Mucosa of descending colon (tissue), 3 donors: Measurements from ENCODE around the gene MAML2. TPM values are rescaled to one million over a fixed set of nuclear protein-coding genes. Genes with fewer than 3 reads are reported as not detected.

Source experiments
- ATAC-seq: fragments of 200-7000 bp; cut with Tn5 transposase; one replicate; pipeline ENCODE4 v1.9.1; 2020; ENCODE audit warnings: mild to moderate bottlenecking, moderate library complexity
- DNase-seq, 3 donors: peaks; one replicate each; pipeline ENCODE4 v3.0.0-alpha.2; 2020
- H3K36me3 ChIP-seq: fragments of 200-600 bp; one replicate; pipeline ENCODE4 v1.8.0; 2021; ENCODE audit warnings: low read depth, mild to moderate bottlenecking
- H3K4me1 ChIP-seq: fragments of 200-600 bp; one replicate; pipeline ENCODE4 v1.8.0; 2021; ENCODE audit warnings: low read depth, mild to moderate bottlenecking
- H3K4me3 ChIP-seq: fragments of 200-600 bp; one replicate; pipeline ENCODE4 v1.8.0; 2021; ENCODE audit warnings: mild to moderate bottlenecking
- H3K9me3 ChIP-seq: fragments of 200-600 bp; one replicate; pipeline ENCODE4 v1.8.0; 2021; ENCODE audit warnings: mild to moderate bottlenecking
- CTCF ChIP-seq: fragments of 200-600 bp; IDR thresholded peaks from one replicate; pipeline ENCODE4 v1.8.0; 2022; ENCODE audit warnings: antibody characterized with exemption, mild to moderate bottlenecking
- intact Hi-C, 2 donors: fragments of 100-400 bp; cut with DNase I in 1 of 2; cut with micrococcal nuclease in 1 of 2; formaldehyde crosslinking; loops; one replicate each; pipeline versions ENCODE4 v1.11.0 to v1.11.1; 2022; cut with DNase I, micrococcal nuclease
- total RNA-seq, 3 donors: library from RNA; stranded (reverse); fragmentation: NEBNext Ultra II Directional in 2 of 3; extraction: Animal tissue kit (Norgen Biotek cat#: 25700) in 2 of 3; gene quantifications; one replicate each; pipeline versions ENCODE4 v1.2.1 to v1.2.4, GENCODE V29; 2021 to 2023
- donor health status: DM: no; HTN: no; CAD: no; lungs with moderate emphysema.
- donor health status: DM: no; HTN: no; CAD: no.
- donor health status: DM: no; HTN: yes; CAD: no.

Gene MAML2
- total RNA-seq, 3 donors from 2014 or later, result 15.2 to 26.4 (median 15.8) TPM

GRCh38 chr11:96147186-96147585, 195.8 kb downstream of the MAML2 start:
- Histone ChIP-seq H3K36me3 (no peaks in the 10 kb centered on the region), H3K4me1 (no peaks in the 10 kb centered on the region), H3K4me3 (no peak overlapping the region), H3K9me3 (no peaks in the 10 kb centered on the region)
- no peak for ATAC-seq
- no peak for TF ChIP-seq CTCF
- intact Hi-C loops, result no loop called here
- no peak for DNase-seq

DNA sequence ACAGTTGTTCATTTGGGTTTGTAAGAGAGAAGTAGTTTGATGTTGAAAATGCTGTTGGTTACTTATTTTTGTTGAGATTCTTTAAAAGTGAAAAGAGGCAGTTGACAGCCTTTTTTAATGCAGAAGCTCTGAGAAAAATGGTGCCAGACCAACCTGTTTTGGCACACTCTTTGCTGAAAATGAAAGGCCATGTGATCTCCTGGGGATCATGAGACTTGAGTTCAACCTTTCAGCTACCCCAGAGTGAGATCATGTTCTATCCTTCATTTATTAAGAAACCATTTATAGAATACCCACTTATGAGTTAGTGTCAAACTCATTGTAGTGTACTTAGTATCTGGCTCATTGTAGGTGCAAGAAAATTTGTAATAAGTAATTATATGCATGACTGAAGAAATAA, 196.2 kb downstream of the MAML2 start:
- Histone ChIP-seq H3K4me3 (no peak overlapping the region), H3K4me1 (no peaks in the 10 kb centered on the region), H3K36me3 (no peaks in the 10 kb centered on the region), H3K9me3 (no peaks in the 10 kb centered on the region)
- intact Hi-C loops, result no loop called here
- DNase-seq, result no peak
- no peak for ATAC-seq
- TF ChIP-seq CTCF, result no peak

DNA sequence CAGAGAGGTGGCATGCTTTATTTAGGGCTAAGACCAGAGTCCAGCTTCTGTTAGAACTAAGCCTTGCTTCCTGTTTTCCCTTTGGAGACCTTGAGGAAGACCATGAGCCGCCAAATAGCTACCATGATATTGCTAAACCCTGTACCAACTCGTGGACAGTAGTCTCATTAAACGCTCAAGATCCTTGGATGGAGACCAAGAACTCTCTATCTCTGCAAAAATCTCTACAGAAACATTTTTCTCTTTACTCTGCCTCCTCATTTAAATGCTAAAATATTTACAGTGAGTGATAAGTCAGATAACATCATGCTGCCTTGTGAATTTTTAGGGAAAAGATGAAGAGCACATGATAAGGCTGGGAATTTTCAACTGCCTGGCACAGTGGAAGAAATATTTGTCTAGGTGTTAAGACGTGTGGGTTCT, 197.8 kb downstream of the MAML2 start:
- intact Hi-C loops, result no loop called here

GRCh38 chr11:96144553-96144952, 198.4 kb downstream of the MAML2 start:
- no peak for TF ChIP-seq CTCF
- DNase-seq (no peak), ATAC-seq (no peak)
- H3K36me3 ChIP-seq, result no peaks in the 10 kb centered on the region
- H3K4me1 ChIP-seq, result no peaks in the 10 kb centered on the region
- no peaks in the 10 kb centered on the region for H3K9me3 ChIP-seq
- intact Hi-C loops, result no loop called here
- no peak overlapping the region for H3K4me3 ChIP-seq

More for the DNA sequence above, 197.8 kb downstream of the MAML2 start:
- DNase-seq, result no peak
- TF ChIP-seq CTCF, result no peak
- no peaks in the 10 kb centered on the region for H3K9me3 ChIP-seq
- H3K36me3 ChIP-seq, result no peaks in the 10 kb centered on the region
- H3K4me1 ChIP-seq, result no peaks in the 10 kb centered on the region
- no peak for ATAC-seq
- H3K4me3 ChIP-seq, result no peak overlapping the region

DNA sequence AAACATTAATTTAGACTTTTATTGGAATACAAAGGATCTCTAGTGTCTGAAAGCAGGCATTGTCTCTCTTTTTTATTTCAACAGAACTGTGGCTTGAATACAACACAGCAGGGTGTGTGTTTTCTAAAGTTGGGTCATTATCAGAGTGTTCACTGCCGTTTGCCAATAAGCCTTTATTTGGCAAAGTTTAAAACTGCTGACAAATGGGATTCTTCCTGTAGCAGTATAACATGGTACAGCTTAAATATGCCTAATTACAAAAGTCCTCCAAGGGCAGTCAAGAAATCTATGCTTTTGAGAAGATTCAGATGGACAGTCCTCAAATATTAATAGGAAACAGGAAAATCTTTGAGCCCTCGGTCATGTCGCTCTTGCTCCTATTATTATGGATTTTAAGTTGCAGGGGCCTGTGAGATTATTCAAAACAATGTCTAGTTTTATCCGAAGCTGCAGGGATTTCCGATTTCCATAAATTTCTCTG, 199.9 kb downstream of the MAML2 start:
- H3K4me3 ChIP-seq, result no peak overlapping the region
- ATAC-seq (no peak), DNase-seq (no peak)
- H3K9me3 ChIP-seq, result no peaks in the 10 kb centered on the region
- no peaks in the 10 kb centered on the region for H3K36me3 ChIP-seq
- no peak for TF ChIP-seq CTCF
- intact Hi-C loops, result no loop called here
- no peaks in the 10 kb centered on the region for H3K4me1 ChIP-seq

- H3K9me3 ChIP-seq, result no peaks in the 10 kb centered on the region
- no peaks in the 10 kb centered on the region for H3K4me1 ChIP-seq
- no peaks in the 10 kb centered on the region for H3K36me3 ChIP-seq
- intact Hi-C loops, result no loop called here
- no peak for TF ChIP-seq CTCF
- ATAC-seq (no peak), DNase-seq (no peak)
- H3K4me3 ChIP-seq, result no peak overlapping the region
Observed at GRCh38 chr11:96141626-96142025, 201.4 kb downstream of the MAML2 start.
